Panc1 (cell line): Measurements from ENCODE around the gene NCKAP5. TPM values are rescaled to one million over a fixed set of nuclear protein-coding genes. Genes with fewer than 3 reads are reported as not detected.

Source experiments
- ATAC-seq: fragments of 200-7000 bp; cut with Tn5 transposase; 2 replicates; pipeline ENCODE4 v1.9.1; 2020; ENCODE audit warnings: mild to moderate bottlenecking, moderate library complexity
- BruUV-seq: library from RNA; stranded (reverse); fragments of 400-500 nt; replicated peaks from 2 replicates; lab custom pipeline; 2021; lab: Mats Ljungman, UMichigan
- CTCF ChIA-PET: fragments of 300-600 bp; sonication (Branson Sonifier 250); formaldehyde crosslinking; loops from one replicate; lab custom pipeline; 2022; ENCODE audit warnings: antibody characterized with exemption; lab: Charles Lee
- POLR2A ChIA-PET: fragments of 300-600 bp; sonication (Branson Sonifier 250); formaldehyde crosslinking; loops from one replicate; lab custom pipeline; 2022; ENCODE audit warnings: antibody characterized with exemption; lab: Charles Lee
- DNase-seq: peaks from one replicate; pipeline ENCODE4 v3.0.0-alpha.2; 2010; ENCODE audit warnings: low read depth, low spot score
- H3K27ac ChIP-seq: 2 replicates; pipeline ENCODE4 v1.5.1; 2011; ENCODE audit warnings: mild to moderate bottlenecking, low read length, inconsistent platforms
- H3K27me3 ChIP-seq: fragments of 200-500 bp; sonication (Bioruptor generic); 2 replicates; pipeline ENCODE4 v1.6.0; 2014; ENCODE audit warnings: low read length, inconsistent platforms; ENCODE audit not compliant: control insufficient read depth, insufficient read depth
- H3K36me3 ChIP-seq: fragments of 200-500 bp; sonication (Bioruptor generic); 2 replicates; pipeline ENCODE4 v1.5.1; 2014; ENCODE audit warnings: inconsistent platforms, mild to moderate bottlenecking, low read length, moderate library complexity; ENCODE audit not compliant: control insufficient read depth, insufficient read depth
- H3K4me1 ChIP-seq: 2 replicates; pipeline ENCODE4 v1.5.1; 2011; ENCODE audit warnings: inconsistent platforms, mild to moderate bottlenecking, low read length, moderate library complexity; ENCODE audit not compliant: control insufficient read depth, insufficient read depth
- H3K4me3 ChIP-seq, 2 experiments: 2 replicates each; pipeline ENCODE4 v1.5.1; 2011 to 2012; ENCODE audit warnings: low read depth in 2 of 2, low read length in 2 of 2, mild to moderate bottlenecking in 2 of 2, inconsistent platforms in 1 of 2, moderate library complexity in 1 of 2
- H3K9me3 ChIP-seq: fragments of 200-500 bp; sonication (Bioruptor generic); 2 replicates; pipeline ENCODE4 v1.5.1; 2014; ENCODE audit warnings: low read depth, mild to moderate bottlenecking, inconsistent platforms, low read length, moderate library complexity; ENCODE audit not compliant: control insufficient read depth, insufficient read depth
- CTCF ChIP-seq: fragments of 450-650 bp; IDR thresholded peaks from 2 replicates; pipeline ENCODE4 v1.5.1; 2017; ENCODE audit warnings: mild to moderate bottlenecking
- POLR2AphosphoS5 ChIP-seq: IDR thresholded peaks from 2 replicates; pipeline ENCODE4 v1.6.1; 2012; ENCODE audit warnings: mild to moderate bottlenecking, low read depth, low read length, moderate library complexity
- REST ChIP-seq, 2 experiments: IDR thresholded peaks; 2 replicates each; pipeline ENCODE4 v1.6.1; 2011 to 2012; ENCODE audit warnings: low read depth in 2 of 2, control low read depth in 1 of 2, low read length in 1 of 2, mild to moderate bottlenecking in 1 of 2, moderate library complexity in 1 of 2; ENCODE audit not compliant: insufficient read depth in 1 of 2
- SIN3A ChIP-seq: IDR thresholded peaks from 2 replicates; pipeline ENCODE4 v1.6.1; 2012; ENCODE audit warnings: low read depth, mild to moderate bottlenecking, low read length, moderate library complexity, borderline replicate concordance; ENCODE audit not compliant: insufficient read depth
- TCF7L2 ChIP-seq: IDR thresholded peaks from 2 replicates; pipeline ENCODE4 v1.6.1; 2011; ENCODE audit warnings: mild to moderate bottlenecking, low read depth, low read length, inconsistent platforms
- in situ Hi-C: cut with HindIII; loops from 2 replicates; pipeline ENCODE4 v1.10.0; 2016; ENCODE audit warnings: low sequenced_read_pairs, low pct_unique_long_range_greater_than_20kb
- intact Hi-C: fragments of 100-400 bp; cut with micrococcal nuclease; formaldehyde crosslinking; loops from one replicate; pipeline ENCODE4 v1.10.0; 2022; ENCODE audit not compliant: unreplicated experiment
- total RNA-seq: library from RNA; stranded (reverse); gene quantifications from one replicate; pipeline ENCODE4 v1.2.1, GENCODE V29; 2021; ENCODE audit not compliant: unreplicated experiment

NCKAP5 gene
- total RNA-seq, 1 experiment from 2014 or later = 0.10 TPM

DNA sequence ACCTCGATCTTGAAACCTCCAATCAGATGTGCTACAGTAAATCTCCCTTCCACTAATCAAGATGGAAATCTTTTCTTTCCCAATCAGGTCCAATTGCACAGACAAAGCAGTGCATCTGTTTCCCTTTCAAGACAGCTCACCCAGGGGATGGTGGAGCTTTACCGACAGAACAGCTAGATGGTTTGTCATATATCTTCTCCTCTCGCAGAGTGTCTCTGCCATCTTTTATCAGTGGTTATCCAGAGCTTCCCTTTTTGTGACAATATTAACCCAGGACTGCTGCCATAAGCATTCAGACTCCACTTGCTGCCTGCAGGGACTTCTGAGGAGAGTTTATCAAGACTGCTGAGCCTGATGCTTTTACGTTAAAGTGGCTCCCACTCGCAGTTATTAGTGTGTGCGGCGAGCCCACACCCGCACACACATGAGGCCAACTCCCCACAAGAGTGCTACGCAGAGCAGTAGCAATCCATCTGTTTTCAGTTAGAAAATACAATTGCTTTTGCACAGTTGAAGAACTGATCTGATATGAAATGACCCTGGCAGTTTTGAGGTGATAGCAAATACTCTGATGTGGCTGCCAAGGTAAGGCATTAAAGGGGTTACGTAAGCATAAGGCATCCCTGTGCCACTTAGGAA is 398.9 kb downstream of the NCKAP5 start:
- H3K4me1 ChIP-seq = no peaks in the 10 kb centered on the region
- BruUV-seq = no TSS peak
- no peak overlapping the region for H3K4me3 ChIP-seq
- TF ChIP-seq TCF7L2 (no peak), CTCF (no peak), SIN3A (no peak), POLR2AphosphoS5 (no peak), REST (IDR thresholded peaks at IDR 0.05; ENCODE audit: insufficient read depth in 1 of 2, low read depth in 2 of 2, low read length in 1 of 2) (no peak)
- ATAC-seq = no peak
- no peaks in the 10 kb centered on the region for H3K27me3 ChIP-seq
- no peak for DNase-seq
- H3K36me3 ChIP-seq = no peaks in the 10 kb centered on the region; the same call in 1 of the 2 replicates
- H3K27ac ChIP-seq = no peak overlapping the region
- no peaks in the 10 kb centered on the region for H3K9me3 ChIP-seq
- POLR2A ChIA-PET = no interaction called here
- intact Hi-C loops = no loop called here
- in situ Hi-C loops = no loop called here
- CTCF ChIA-PET = no interaction called here

GRCh38 chr2:133167990-133168389 is 400.3 kb downstream of the NCKAP5 start:
- H3K9me3 ChIP-seq = no peaks in the 10 kb centered on the region
- no peak for TF ChIP-seq POLR2AphosphoS5
- TF ChIP-seq REST (IDR thresholded peaks at IDR 0.05; ENCODE audit: insufficient read depth in 1 of 2, low read depth in 2 of 2, low read length in 1 of 2) = no peak
- no peak for TF ChIP-seq SIN3A
- no peak for TF ChIP-seq TCF7L2
- TF ChIP-seq CTCF = no peak
- in situ Hi-C loops (no loop called here), intact Hi-C loops (no loop called here)
- no peaks in the 10 kb centered on the region for H3K27me3 ChIP-seq
- ATAC-seq (no peak), DNase-seq (no peak)
- ChIA-PET POLR2A (no interaction called here), CTCF (no interaction called here)
- no TSS peak for BruUV-seq
- no peak overlapping the region for H3K27ac ChIP-seq
- no peaks in the 10 kb centered on the region; the same call in 1 of the 2 replicates for H3K36me3 ChIP-seq
- H3K4me3 ChIP-seq = no peak overlapping the region
- H3K4me1 ChIP-seq = no peaks in the 10 kb centered on the region
